H1 (cell line): ENCODE measurements around the gene LLPH. TPM values are rescaled to one million over a fixed set of nuclear protein-coding genes. Genes with fewer than 3 reads are reported as not detected.

Source experiments
- CTCF ChIA-PET: fragments of 300-600 bp; sonication (Branson Sonifier 250); formaldehyde crosslinking; loops from one replicate; lab custom pipeline; 2021; ENCODE audit not compliant: partially characterized antibody; lab: Charles Lee
- POLR2A ChIA-PET: fragments of 300-600 bp; sonication (Branson Sonifier 250); formaldehyde crosslinking; loops from one replicate; lab custom pipeline; 2021; ENCODE audit warnings: inconsistent platforms; ENCODE audit not compliant: partially characterized antibody; lab: Charles Lee
- DNase-seq, 2 experiments: peaks; one replicate each; pipeline versions ENCODE4 v3.0.0 to v3.0.0-alpha.2; 2010 to 2022; ENCODE audit warnings: low spot score in 2 of 2, low read depth in 1 of 2, mixed read lengths in 1 of 2
- FAIRE-seq: peaks from 2 replicates; lab custom pipeline; 2011; peaks lifted over from hg19 to GRCh38; lab: Jason Lieb, UNC
- H2AFZ ChIP-seq: 2 replicates; pipeline ENCODE4 v1.8.1; 2012; ENCODE audit warnings: low read length, inconsistent platforms
- H2AK5ac ChIP-seq: 2 replicates; pipeline ENCODE4 v1.6.1; 2013; ENCODE audit warnings: low read depth, low read length
- H2BK120ac ChIP-seq: replicated peaks from 2 replicates; pipeline ENCODE3; 2013; ENCODE audit warnings: low read depth, low read length, inconsistent platforms
- H2BK12ac ChIP-seq: 2 replicates; pipeline ENCODE4 v1.6.1; 2013; ENCODE audit warnings: low read depth, low read length
- H2BK15ac ChIP-seq: 2 replicates; pipeline ENCODE4 v1.6.1; 2013; ENCODE audit warnings: low read length
- H2BK20ac ChIP-seq: 2 replicates; pipeline ENCODE4 v1.6.1; 2013; ENCODE audit warnings: low read length
- H2BK5ac ChIP-seq: 2 replicates; pipeline ENCODE4 v1.6.1; 2013; ENCODE audit warnings: low read depth, low read length
- H3K14ac ChIP-seq: 2 replicates; pipeline ENCODE4 v1.6.1; 2013; ENCODE audit warnings: inconsistent platforms; ENCODE audit not compliant: insufficient read length
- H3K18ac ChIP-seq: 2 replicates; pipeline ENCODE4 v1.6.1; 2013; ENCODE audit warnings: low read length; ENCODE audit errors: extremely low read depth
- H3K23ac ChIP-seq: 2 replicates; pipeline ENCODE4 v1.6.1; 2013; ENCODE audit warnings: inconsistent platforms; ENCODE audit not compliant: insufficient read length
- H3K23me2 ChIP-seq: 2 replicates; pipeline ENCODE4 v1.6.1; 2013; ENCODE audit warnings: low read depth, low read length
- H3K27ac ChIP-seq: 2 replicates; pipeline ENCODE4 v1.6.1; 2011; ENCODE audit warnings: low read depth, low read length, inconsistent platforms
- H3K27me3 ChIP-seq, 4 experiments: replicated peaks in 1 of 4; 1 replicate in 1 of 4; 2 replicates in 3 of 4; pipeline versions ENCODE4 v1.6.1 to v1.8.1; 2011 to 2013; ENCODE audit warnings: low read length in 3 of 4, mild to moderate bottlenecking in 3 of 4, inconsistent platforms in 2 of 4, mixed read lengths in 2 of 4, moderate library complexity in 1 of 4; ENCODE audit not compliant: control insufficient read depth in 3 of 4, insufficient read depth in 3 of 4; ENCODE audit errors: extremely low read depth in 1 of 4
- H3K36me3 ChIP-seq, 4 experiments: 2 replicates each; pipeline versions ENCODE4 v1.6.1 to v1.8.1; 2011 to 2013; ENCODE audit warnings: mild to moderate bottlenecking in 4 of 4, low read length in 3 of 4, moderate library complexity in 2 of 4, control low read depth in 1 of 4, inconsistent platforms in 1 of 4; ENCODE audit not compliant: insufficient read depth in 4 of 4, control insufficient read depth in 2 of 4
- H3K4ac ChIP-seq: replicated peaks from 2 replicates; pipeline ENCODE3; 2013; ENCODE audit warnings: low read length, low read depth, mixed read lengths, inconsistent platforms; ENCODE audit not compliant: insufficient read length
- H3K4me1 ChIP-seq, 4 experiments: replicated peaks in 1 of 4; 1 replicate in 1 of 4; 2 replicates in 3 of 4; pipeline versions ENCODE4 v1.6.1 to v1.8.1; 2011 to 2013; ENCODE audit warnings: low read length in 3 of 4, inconsistent platforms in 2 of 4, mixed read lengths in 1 of 4; ENCODE audit not compliant: insufficient read depth in 4 of 4, control insufficient read depth in 3 of 4
- H3K4me2 ChIP-seq, 2 experiments: 2 replicates each; pipeline versions ENCODE4 v1.6.1 to v1.8.1; 2011 to 2013; ENCODE audit warnings: low read depth in 2 of 2, low read length in 2 of 2, control low read depth in 1 of 2, inconsistent platforms in 1 of 2, mild to moderate bottlenecking in 1 of 2; ENCODE audit not compliant: insufficient read depth in 1 of 2
- H3K4me3 ChIP-seq, 4 experiments: fragments of 200-600, 300-600 bp in 1 of 4; sonication (generic), shearing (Covaris generic), sonication (Bioruptor Twin) in 1 of 4; 2 replicates each; pipeline versions ENCODE4 v1.5.1 to v1.8.1; 2011 to 2016; ENCODE audit warnings: low read length in 4 of 4, low read depth in 3 of 4, control low read depth in 2 of 4, inconsistent platforms in 2 of 4, mild to moderate bottlenecking in 2 of 4, mixed read lengths in 1 of 4, moderate library complexity in 1 of 4; ENCODE audit not compliant: insufficient read depth in 2 of 4; ENCODE audit errors: extremely low read depth in 1 of 4
- H3K56ac ChIP-seq: replicated peaks from 2 replicates; pipeline ENCODE3; 2013; ENCODE audit warnings: low read depth, mild to moderate bottlenecking, mixed read lengths, low read length, inconsistent platforms; ENCODE audit not compliant: insufficient read length
- H3K79me1 ChIP-seq: 2 replicates; pipeline ENCODE4 v1.6.1; 2013; ENCODE audit warnings: low read depth, low read length, control low read depth
- H3K79me2 ChIP-seq, 2 experiments: 2 replicates each; pipeline versions ENCODE4 v1.6.1 to v1.8.1; 2012 to 2013; ENCODE audit warnings: low read length in 2 of 2, mild to moderate bottlenecking in 2 of 2, inconsistent platforms in 1 of 2; ENCODE audit not compliant: insufficient read depth in 2 of 2, control insufficient read depth in 1 of 2
- H3K9ac ChIP-seq, 4 experiments: replicated peaks in 1 of 4; 1 replicate in 1 of 4; 2 replicates in 3 of 4; pipeline versions ENCODE4 v1.6.1 to v1.8.1; 2011 to 2013; ENCODE audit warnings: low read depth in 3 of 4, low read length in 3 of 4, control low read depth in 2 of 4, mild to moderate bottlenecking in 2 of 4, moderate library complexity in 2 of 4, inconsistent platforms in 1 of 4; ENCODE audit errors: extremely low read depth in 1 of 4
- H3K9me3 ChIP-seq, 2 experiments: 2 replicates each; pipeline versions ENCODE4 v1.6.1 to v1.8.1; 2012 to 2013; ENCODE audit warnings: mild to moderate bottlenecking in 2 of 2, moderate library complexity in 2 of 2, control low read depth in 1 of 2, inconsistent platforms in 1 of 2, low read depth in 1 of 2, low read length in 1 of 2, mixed read lengths in 1 of 2; ENCODE audit not compliant: insufficient read depth in 2 of 2
- H4K20me1 ChIP-seq, 2 experiments: replicated peaks in 1 of 2; 2 replicates each; pipeline versions ENCODE3 to v1.8.1; 2011 to 2013; ENCODE audit warnings: inconsistent platforms in 2 of 2, low read length in 2 of 2, mild to moderate bottlenecking in 1 of 2; ENCODE audit not compliant: insufficient read depth in 2 of 2, control insufficient read depth in 1 of 2
- H4K5ac ChIP-seq: 2 replicates; pipeline ENCODE4 v1.6.1; 2013; ENCODE audit warnings: low read length, low read depth, mixed read lengths, inconsistent platforms; ENCODE audit not compliant: insufficient read length
- H4K8ac ChIP-seq: 2 replicates; pipeline ENCODE4 v1.8.0; 2013; ENCODE audit warnings: mild to moderate bottlenecking, moderate library complexity, low read length, inconsistent platforms; ENCODE audit not compliant: insufficient read depth; ENCODE audit errors: extremely low read depth
- H4K91ac ChIP-seq: replicated peaks from 2 replicates; pipeline ENCODE3; 2013; ENCODE audit warnings: low read length, mixed read lengths, inconsistent platforms; ENCODE audit not compliant: insufficient read length
- WGBS, 2 experiments: shearing (Covaris generic) in 1 of 2; methylation state at CpG; one replicate each; pipeline versions ENCODE4 v1.1.6 to v1.1.7; 2013 to 2015; ENCODE audit warnings: low lambda C conversion rate in 2 of 2, mixed read lengths in 2 of 2, inconsistent platforms in 1 of 2, low coverage in 1 of 2, missing lambda C conversion rate in 1 of 2; ENCODE audit not compliant: insufficient replicate concordance in 2 of 2, insufficient coverage in 1 of 2, insufficient read length in 1 of 2; ENCODE audit errors: extremely low coverage in 1 of 2, missing lambda C conversion rate in 1 of 2; 5-methylcytosine and 5-hydroxymethylcytosine counted together
- polyA plus RNA-seq, 7 experiments: library from polyadenylated mRNA; depleted of rRNA in 3 of 7; stranded (reverse) in 5 of 7; unstranded in 2 of 7; fragments of >200 nt in 5 of 7; fragments of 200-250 nt in 2 of 7; gene quantifications; 1 replicate in 5 of 7; 2 replicates in 1 of 7; 4 replicates in 1 of 7; pipeline versions ENCODE4 v1.2.1 to v1.2.3, GENCODE V29; 2011 to 2013; ENCODE audit warnings: missing spikeins in 2 of 7, mixed read lengths in 2 of 7
- total RNA-seq: library from RNA; stranded (reverse); fragmentation: NEBNext Ultra II Directional; extraction: Animal tissue kit (Norgen Biotek cat#: 25700); gene quantifications from 2 replicates; pipeline ENCODE4 v1.2.1, GENCODE V29; 2021

The LLPH gene
- total and polyA plus RNA-seq, 2 of the 8 experiments (the other 6 are each of a cell fraction or from before 2014, with no cell fraction given): 2.3 to 31.3 TPM

DNA sequence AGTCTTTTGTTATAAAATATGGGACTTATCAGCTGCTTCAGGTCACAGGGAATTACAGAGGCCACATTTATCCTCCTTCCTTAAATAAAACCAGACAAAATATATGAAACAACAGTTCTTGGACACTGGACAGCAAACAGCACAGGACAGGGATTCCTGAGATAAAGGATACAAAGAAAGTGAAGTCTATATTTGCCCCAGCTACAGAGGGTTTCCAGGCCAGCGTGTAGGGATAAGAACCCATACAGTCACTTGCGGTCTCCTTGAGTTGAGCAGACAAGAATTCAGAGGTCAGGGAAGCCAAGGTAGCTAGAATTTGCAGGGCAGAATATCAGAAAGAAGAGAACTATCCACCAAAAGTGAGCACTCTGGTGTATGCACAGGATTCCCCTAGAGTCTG is 8.8 kb upstream of the LLPH start:
- Histone ChIP-seq H3K14ac (no peak overlapping the region), H3K56ac (no peak overlapping the region), H3K27ac (no peak overlapping the region), H2BK15ac (no peak overlapping the region), H4K8ac (no peak overlapping the region), H3K9me3 (peaks cover 10 to 12% of the 10 kb centered on the region in 2 experiments; a peak in 3 of 4 replicates), H3K4me2 (no peak overlapping the region), H3K79me2 (no peaks in the 10 kb centered on the region), H2BK120ac (no peak overlapping the region), H3K9ac (no peak overlapping the region), H4K20me1 (no peaks in the 10 kb centered on the region), H3K4me3 (no peak overlapping the region), H2AFZ (no peak overlapping the region), H3K18ac (no peak overlapping the region), H3K4ac (no peak overlapping the region), H3K4me1 (no peaks in the 10 kb centered on the region), H3K27me3 (no peaks in the 10 kb centered on the region), H3K79me1 (no peaks in the 10 kb centered on the region), H3K36me3 (peaks cover 0 to 24% (median 8%) of the 10 kb centered on the region in 4 experiments; a peak in 4 of 8 replicates), H4K91ac (no peak overlapping the region), H4K5ac (no peak overlapping the region), H2BK12ac (no peak overlapping the region), H3K23ac (no peak overlapping the region), H3K23me2 (no peaks in the 10 kb centered on the region), H2AK5ac (no peak overlapping the region), H2BK20ac (no peak overlapping the region), H2BK5ac (no peak overlapping the region)
- ChIA-PET CTCF (no interaction called here), POLR2A (interaction anchor here (1.4 kb wide), 1 partner anchor 31 kb away, joined by 3 read pairs; the partner anchor contains the start of gene TMBIM4)
- 95% methylated on average over 2 of the region's 2 CpGs; no CpG with 5 or more reads in 1 of the 2 experiments for WGBS, 2 experiments
- DNase-seq: no peak
- no peak for FAIRE-seq
